Vagina (tissue), 2 donors: ENCODE data around the gene MTMR3. TPM values are rescaled to one million over a fixed set of nuclear protein-coding genes. Genes with fewer than 3 reads are reported as not detected.
"Not testable (repeated sequence)": the region's sequence is repeated elsewhere in the genome, so short reads cannot be mapped to it uniquely, and the experiment has no call there.

Source experiments
- DNase-seq, 2 donors: peaks; one replicate each; pipeline ENCODE4 v3.0.0-alpha.2; 2017; ENCODE audit errors: extremely low spot score in 2 of 2
- H3K27ac ChIP-seq: fragments of 200-600 bp; sonication (generic); one replicate; pipeline ENCODE4 v1.5.1; 2019
- H3K27me3 ChIP-seq: fragments of 200-600 bp; sonication (generic); one replicate; pipeline ENCODE4 v1.5.1; 2019
- H3K36me3 ChIP-seq, 2 donors: fragments of 200-600 bp; sonication (generic); one replicate each; pipeline ENCODE4 v1.5.1; 2017 to 2019
- H3K4me1 ChIP-seq: fragments of 200-600 bp; sonication (generic); one replicate; pipeline ENCODE4 v1.5.1; 2019
- H3K4me3 ChIP-seq, 2 donors: fragments of 200-600 bp; sonication (generic); 1 replicate in 1 of 2; 2 replicates in 1 of 2; pipeline ENCODE4 v1.5.1; 2016 to 2019
- H3K9me3 ChIP-seq: fragments of 200-600 bp; sonication (generic); one replicate; pipeline ENCODE4 v1.5.1; 2019
- CTCF ChIP-seq, 3 experiments: fragments of 450-650 bp in 2 of 3; fragments of 200-600 bp in 1 of 3; sonication (generic) in 1 of 3; IDR thresholded peaks; one replicate each; pipeline ENCODE4 v1.5.1; 2017 to 2019; ENCODE audit warnings: antibody characterized with exemption in 3 of 3, mild to moderate bottlenecking in 2 of 3, moderate library complexity in 2 of 3
- POLR2A ChIP-seq, 2 donors: fragments of 450-650 bp; IDR thresholded peaks; one replicate each; pipeline ENCODE4 v1.6.1; 2017; ENCODE audit warnings: antibody characterized with exemption in 2 of 2, mild to moderate bottlenecking in 2 of 2, moderate library complexity in 2 of 2
- POLR2AphosphoS5 ChIP-seq, 2 donors: sonication (generic); formaldehyde crosslinking; IDR thresholded peaks; one replicate each; pipeline ENCODE4 v1.9.0; 2017; ENCODE audit warnings: antibody characterized with exemption in 2 of 2, mild to moderate bottlenecking in 2 of 2, low read depth in 1 of 2; ENCODE audit not compliant: insufficient read depth in 1 of 2
- intact Hi-C: fragments of 100-400 bp; cut with DNase I; formaldehyde crosslinking; loops from one replicate; pipeline ENCODE4 v1.15.1; 2023
- total RNA-seq: library from RNA; depleted of rRNA; stranded (reverse); fragments of >200 nt; gene quantifications from one replicate; pipeline ENCODE4 v1.2.3, GENCODE V29; 2016

The MTMR3 gene
- total RNA-seq, 1 donor from 2014 or later: 66.8 TPM

- no peak for DNase-seq
- intact Hi-C loops: no loop called here
- Histone ChIP-seq H3K27me3 (no peaks in the 10 kb centered on the region), H3K9me3 (no peaks in the 10 kb centered on the region), H3K4me3 (no peak overlapping the region), H3K4me1 (peaks cover 8% of the 10 kb centered on the region), H3K27ac (no peak overlapping the region), H3K36me3 (no peaks in the 10 kb centered on the region)
- TF ChIP-seq POLR2A (IDR thresholded peaks at IDR 0.05): no peak
- no peak for TF ChIP-seq CTCF (IDR thresholded peaks at IDR 0.05)
- no peak for TF ChIP-seq POLR2AphosphoS5 (IDR thresholded peaks at IDR 0.05; ENCODE audit: insufficient read depth in 1 of 2, low read depth in 1 of 2)
Observed at GRCh38 chr22:29972121-29972520, 89.1 kb downstream of the MTMR3 start.

- no peak for DNase-seq
- TF ChIP-seq POLR2AphosphoS5 (IDR thresholded peaks at IDR 0.05; ENCODE audit: insufficient read depth in 1 of 2, low read depth in 1 of 2): no peak
- H3K27me3 ChIP-seq: no peaks in the 10 kb centered on the region
- no peaks in the 10 kb centered on the region for H3K9me3 ChIP-seq
- intact Hi-C loops: no loop called here
- no peak overlapping the region for H3K27ac ChIP-seq
- no peak overlapping the region for H3K4me3 ChIP-seq
- peaks cover 0 to under 1% of the 10 kb centered on the region in 2 donors for H3K36me3 ChIP-seq
- H3K4me1 ChIP-seq: peaks cover 8% of the 10 kb centered on the region
Observed at GRCh38 chr22:29973269-29973668, 90.3 kb downstream of the MTMR3 start.

GRCh38 chr22:29973680-29974079 lies 90.7 kb downstream of the MTMR3 start:
- H3K9me3 ChIP-seq, H3K4me3 ChIP-seq, H3K27ac ChIP-seq, H3K36me3 ChIP-seq, H3K4me1 ChIP-seq, H3K27me3 ChIP-seq, DNase-seq, intact Hi-C loops: not testable (repeated sequence)

GRCh38 chr22:29975494-29975893 lies 92.5 kb downstream of the MTMR3 start:
- H3K27ac ChIP-seq: no peak overlapping the region
- TF ChIP-seq CTCF (IDR thresholded peaks at IDR 0.05): no peak
- no peak for TF ChIP-seq POLR2A (IDR thresholded peaks at IDR 0.05)
- no peak for TF ChIP-seq POLR2AphosphoS5 (IDR thresholded peaks at IDR 0.05; ENCODE audit: insufficient read depth in 1 of 2, low read depth in 1 of 2)
- H3K27me3 ChIP-seq: no peaks in the 10 kb centered on the region
- no peaks in the 10 kb centered on the region for H3K9me3 ChIP-seq
- DNase-seq: no peak
- H3K4me3 ChIP-seq: no peak overlapping the region
- intact Hi-C loops: no loop called here
- peaks cover 17% of the 10 kb centered on the region for H3K4me1 ChIP-seq
- H3K36me3 ChIP-seq: peaks cover 0 to 10% of the 10 kb centered on the region in 2 donors

- intact Hi-C loops: no loop called here
Observed at GRCh38 chr22:29977107-29977506, 94.1 kb downstream of the MTMR3 start.

More at GRCh38 chr22:29977107-29977506, 94.1 kb downstream of the MTMR3 start:
- Histone ChIP-seq H3K27ac (no peak overlapping the region), H3K9me3 (no peaks in the 10 kb centered on the region), H3K4me1 (peaks cover 10% of the 10 kb centered on the region), H3K4me3 (no peak overlapping the region), H3K27me3 (no peaks in the 10 kb centered on the region), H3K36me3 (peaks cover 0 to 10% of the 10 kb centered on the region in 2 donors)
- no peak for DNase-seq
- TF ChIP-seq POLR2A (IDR thresholded peaks at IDR 0.05) (no peak), POLR2AphosphoS5 (IDR thresholded peaks at IDR 0.05; ENCODE audit: insufficient read depth in 1 of 2, low read depth in 1 of 2) (no peak), CTCF (IDR thresholded peaks at IDR 0.05) (no peak)
